LNCaP clone FGC (cell line): ENCODE results near the gene RPS6KB2.

Source experiments
- DNase-seq: peaks from one replicate; pipeline ENCODE4 v3.0.0-alpha.2; 2011; ENCODE audit warnings: low read depth
- H3K4me3 ChIP-seq: 2 replicates; pipeline ENCODE4 v1.5.1; 2011; ENCODE audit warnings: mild to moderate bottlenecking, low read depth, low read length, control low read depth
- CTCF ChIP-seq: IDR thresholded peaks from 2 replicates; pipeline ENCODE4 v1.5.1; 2012; ENCODE audit warnings: mild to moderate bottlenecking; ENCODE audit not compliant: control insufficient read depth, insufficient read depth; ENCODE audit errors: extremely low read depth

RPS6KB2 gene

DNA sequence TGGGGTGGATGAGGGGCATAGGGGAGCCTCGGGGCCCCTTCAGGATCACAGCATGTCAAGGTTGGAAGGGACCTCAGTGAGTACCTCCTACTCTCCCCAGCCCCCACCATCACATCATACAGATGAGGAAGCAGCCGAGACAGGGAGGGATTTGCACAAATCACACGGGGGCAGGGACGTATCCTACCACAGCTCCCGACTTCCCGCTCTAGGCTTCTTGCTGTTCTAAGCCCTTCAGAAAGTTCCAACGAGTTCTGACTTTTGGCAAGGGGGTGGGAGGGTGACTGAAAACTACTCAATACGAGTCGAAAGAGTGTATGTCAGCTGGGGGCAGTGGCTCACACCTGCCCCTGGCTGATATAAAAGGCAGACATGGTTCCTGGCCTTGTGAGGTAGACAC lies 41.2 kb upstream of the RPS6KB2 start:
- H3K4me3 ChIP-seq, result no peak overlapping the region
- DNase-seq, result no peak
- no peak for TF ChIP-seq CTCF

DNA sequence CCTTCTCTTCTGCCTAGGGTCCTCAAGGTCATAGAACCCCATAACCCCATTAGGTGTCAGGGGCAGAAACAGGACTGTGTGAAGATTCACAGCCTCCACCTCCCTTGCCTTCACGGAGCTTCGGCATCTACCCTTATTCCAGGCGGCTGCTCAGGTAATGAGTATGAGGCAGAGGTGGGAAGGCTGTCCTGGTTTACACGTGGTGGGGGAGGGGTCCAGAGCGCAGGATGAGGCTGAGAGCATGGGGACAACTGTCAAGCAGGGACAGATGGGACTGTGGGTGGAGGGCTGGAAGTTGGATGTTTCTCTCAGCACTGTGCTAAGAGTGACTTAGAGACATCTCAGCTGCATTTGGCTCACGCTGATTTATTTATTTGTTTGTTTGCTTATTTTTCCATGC lies 40.8 kb upstream of the RPS6KB2 start:
- DNase-seq, result no peak
- H3K4me3 ChIP-seq, result no peak overlapping the region

DNA sequence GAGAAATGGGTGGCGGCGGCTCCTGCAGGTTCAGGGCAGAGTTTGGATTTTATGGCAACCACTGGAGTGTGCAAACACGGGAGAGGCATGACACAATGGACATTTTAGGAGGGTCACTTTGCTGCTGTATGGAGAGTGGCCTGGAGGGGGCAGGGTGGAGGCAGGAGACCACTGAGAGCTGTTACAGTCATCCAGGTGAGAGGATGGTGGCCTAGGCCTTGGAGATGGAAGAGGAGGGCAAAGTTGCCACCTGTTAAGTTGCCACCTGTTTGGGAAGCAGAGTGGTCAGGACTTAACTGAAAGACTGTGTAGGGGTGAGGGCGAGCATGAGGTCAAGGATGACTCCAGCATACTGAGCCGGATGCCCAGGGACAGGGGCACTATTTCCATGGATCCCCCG lies 38.8 kb upstream of the RPS6KB2 start:
- no peak for DNase-seq

More for the DNA sequence above, 40.8 kb upstream of the RPS6KB2 start:
- TF ChIP-seq CTCF, result no peak

GRCh38 chr11:67390947-67391303 lies 37.4 kb upstream of the RPS6KB2 start:
- TF ChIP-seq CTCF, result no peak

More for the DNA sequence above, 38.8 kb upstream of the RPS6KB2 start:
- TF ChIP-seq CTCF, result peak; percentile 29; the same call in 1 of the 2 replicates
- no peak overlapping the region for H3K4me3 ChIP-seq

DNA sequence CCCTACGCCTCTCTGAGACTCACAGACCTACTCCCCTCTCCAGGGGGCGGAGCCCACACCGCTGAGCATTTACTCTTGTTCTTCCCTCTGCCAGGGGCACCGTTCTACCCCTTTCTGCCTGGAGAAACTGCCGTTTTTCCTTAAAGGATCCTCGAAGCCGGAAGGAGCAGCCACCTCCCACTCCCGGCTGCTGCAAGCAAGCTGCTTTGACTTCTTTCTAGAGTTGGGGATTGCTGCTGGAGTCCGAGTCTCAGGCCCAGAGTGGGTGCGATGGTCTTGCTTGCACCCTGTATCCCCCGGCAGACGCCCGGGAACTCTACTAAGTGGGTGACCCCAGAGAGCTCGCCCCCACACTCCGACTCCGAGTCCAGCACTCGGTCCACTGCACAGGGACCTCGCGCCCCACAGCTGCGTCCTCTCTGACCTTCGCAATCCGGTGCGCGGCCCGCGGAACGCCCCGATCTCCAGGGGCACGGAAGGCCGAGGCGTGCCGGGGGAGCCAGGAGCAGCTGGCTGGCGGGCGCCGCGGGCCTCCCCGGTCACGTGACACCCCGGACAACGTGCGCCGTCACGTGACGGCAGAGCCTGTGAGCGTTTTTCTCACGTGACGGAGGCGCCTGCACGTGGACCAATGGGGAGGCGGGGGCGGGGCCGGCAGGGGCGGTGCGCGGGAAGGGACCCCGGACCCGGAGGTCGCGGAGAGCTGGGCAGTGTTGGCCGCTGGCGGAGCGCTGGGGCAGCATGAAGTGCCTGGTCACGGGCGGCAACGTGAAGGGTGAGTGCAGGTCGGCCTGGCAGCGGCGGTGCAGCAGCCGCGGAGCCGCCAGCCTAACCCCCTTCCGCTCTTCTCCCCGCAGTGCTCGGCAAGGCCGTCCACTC lies 36.8 kb upstream of the RPS6KB2 start, which contains the start of gene RAD9A:
TSS of gene RAD9A (plus strand) at position 683 of the 879 bp plus-strand sequence. CDS start at position 742, 59 bp downstream.
- peak; percentile 76 for DNase-seq
- peak within 1 kb of the TSS; percentile 96 for H3K4me3 ChIP-seq
- no peak for TF ChIP-seq CTCF

More at GRCh38 chr11:67390947-67391303, 37.4 kb upstream of the RPS6KB2 start:
- DNase-seq, result no peak
- H3K4me3 ChIP-seq, result peak overlapping the region; percentile 96

GRCh38 chr11:67392183-67392715 lies 36.0 kb upstream of the RPS6KB2 start:
- no peak for TF ChIP-seq CTCF
- H3K4me3 ChIP-seq, result peak overlapping the region; percentile 96
- DNase-seq, result no peak
